Neural cell (in vitro differentiated cells): ENCODE results near the gene TMEM132E. TPM values are rescaled to one million over a fixed set of nuclear protein-coding genes. Genes with fewer than 3 reads are reported as not detected.

Experiments
- H2AFZ ChIP-seq: fragments of 200-600, 300-800 bp; sonication (generic), shearing (Covaris generic); 2 replicates; pipeline ENCODE4 v1.6.0; 2014; ENCODE audit warnings: low read depth, mild to moderate bottlenecking, antibody characterized with exemption, low read length, moderate library complexity
- H3F3A ChIP-seq: fragments of 200-600 bp; shearing (Covaris generic); 2 replicates; pipeline ENCODE4 v1.6.1; 2016; ENCODE audit warnings: mild to moderate bottlenecking, moderate library complexity, mixed read lengths, antibody characterized with exemption, low read length; ENCODE audit not compliant: insufficient read depth, poor library complexity, severe bottlenecking
- H3K27ac ChIP-seq: fragments of 200-600, 300-800 bp; sonication (generic), shearing (Covaris generic); 2 replicates; pipeline ENCODE4 v1.5.1; 2014; ENCODE audit warnings: mild to moderate bottlenecking, low read length, moderate library complexity
- H3K27me3 ChIP-seq: fragments of 300-800, 200-600 bp; sonication (generic), shearing (Covaris generic); 2 replicates; pipeline ENCODE4 v1.6.0; 2014; ENCODE audit warnings: mild to moderate bottlenecking, low read depth, low read length, moderate library complexity; ENCODE audit not compliant: insufficient read depth
- H3K36me3 ChIP-seq: fragments of 300-800, 200-600 bp; sonication (generic), shearing (Covaris generic); 2 replicates; pipeline ENCODE4 v1.5.1; 2014; ENCODE audit warnings: mild to moderate bottlenecking, antibody characterized with exemption, low read length, moderate library complexity; ENCODE audit not compliant: insufficient read depth
- H3K4me2 ChIP-seq: fragments of 300-800, 200-600 bp; sonication (generic), shearing (Covaris generic); 2 replicates; pipeline ENCODE4 v1.6.0; 2014; ENCODE audit warnings: mild to moderate bottlenecking, low read length
- H3K4me3 ChIP-seq: fragments of 300-800, 200-600 bp; sonication (generic), shearing (Covaris generic); 2 replicates; pipeline ENCODE4 v1.5.1; 2014; ENCODE audit warnings: mild to moderate bottlenecking, low read length, moderate library complexity
- H3K79me2 ChIP-seq: fragments of 200-600 bp; shearing (Covaris generic); replicated peaks from 2 replicates; pipeline ENCODE4 v1.6.0; 2014; ENCODE audit warnings: mild to moderate bottlenecking, low read length, moderate library complexity; ENCODE audit not compliant: insufficient read depth
- H3K9ac ChIP-seq: fragments of 300-800, 200-600 bp; sonication (generic), shearing (Covaris generic); 2 replicates; pipeline ENCODE4 v1.6.1; 2016; ENCODE audit warnings: mild to moderate bottlenecking, low read length, mixed read lengths
- H3K9me2 ChIP-seq: fragments of 200-600 bp; shearing (Covaris generic); 2 replicates; pipeline ENCODE4 v1.6.1; 2016; ENCODE audit warnings: mild to moderate bottlenecking, low read length, mixed read lengths; ENCODE audit not compliant: insufficient read depth
- H3K9me3 ChIP-seq: fragments of 200-600, 300-800 bp; sonication (generic), shearing (Covaris generic); 2 replicates; pipeline ENCODE4 v1.6.1; 2016; ENCODE audit warnings: mild to moderate bottlenecking, mixed run types, low read length, moderate library complexity, mixed read lengths
- H4K20me1 ChIP-seq: fragments of 200-600 bp; shearing (Covaris generic); 2 replicates; pipeline ENCODE4 v1.6.1; 2016; ENCODE audit warnings: mild to moderate bottlenecking, mixed run types; ENCODE audit not compliant: insufficient read depth
- CTCF ChIP-seq: fragments of 450-650 bp; IDR thresholded peaks from 2 replicates; pipeline ENCODE4 v1.5.1; 2014; ENCODE audit warnings: antibody characterized with exemption, mild to moderate bottlenecking, moderate library complexity; ENCODE audit not compliant: poor library complexity, severe bottlenecking
- EP300 ChIP-seq: fragments of 450-650 bp; conservative IDR thresholded peaks from 2 replicates; pipeline ENCODE4 v1.6.1; 2014; ENCODE audit warnings: antibody characterized with exemption, mild to moderate bottlenecking, moderate library complexity; ENCODE audit not compliant: poor library complexity, severe bottlenecking
- EZH2 ChIP-seq: fragments of 200-600, 300-800 bp; shearing (Covaris generic), sonication (generic); IDR thresholded peaks from 2 replicates; pipeline ENCODE4 v1.6.1; 2014; ENCODE audit warnings: antibody characterized with exemption, low read length, borderline replicate concordance, mild to moderate bottlenecking; ENCODE audit not compliant: insufficient read depth, poor library complexity, severe bottlenecking
- MXI1 ChIP-seq: fragments of 450-650 bp; conservative IDR thresholded peaks from 2 replicates; pipeline ENCODE4 v1.6.1; 2014; ENCODE audit warnings: antibody characterized with exemption, mild to moderate bottlenecking; ENCODE audit not compliant: poor library complexity, severe bottlenecking
- POLR2AphosphoS5 ChIP-seq: IDR thresholded peaks from 2 replicates; pipeline ENCODE4 v1.6.1; 2012
- RAD21 ChIP-seq: fragments of 450-650 bp; conservative IDR thresholded peaks from 2 replicates; pipeline ENCODE4 v1.6.1; 2014; ENCODE audit warnings: antibody characterized with exemption, mild to moderate bottlenecking, moderate library complexity
- REST ChIP-seq: IDR thresholded peaks from 2 replicates; pipeline ENCODE4 v1.6.1; 2012; ENCODE audit warnings: borderline replicate concordance
- SMC3 ChIP-seq: fragments of 450-650 bp; conservative IDR thresholded peaks from 2 replicates; pipeline ENCODE4 v1.6.1; 2014; ENCODE audit warnings: antibody characterized with exemption, mild to moderate bottlenecking, moderate library complexity; ENCODE audit not compliant: poor library complexity
- TAF1 ChIP-seq: IDR thresholded peaks from 2 replicates; pipeline ENCODE4 v1.6.1; 2012; ENCODE audit warnings: low read depth
- polyA plus RNA-seq: library from polyadenylated mRNA; depleted of rRNA; stranded (reverse); fragments of >200 nt; gene quantifications from 2 replicates; pipeline ENCODE4 v1.2.3, GENCODE V29; 2014

Gene TMEM132E
- polyA plus RNA-seq, 1 donor from 2014 or later, result 1.8 TPM

DNA sequence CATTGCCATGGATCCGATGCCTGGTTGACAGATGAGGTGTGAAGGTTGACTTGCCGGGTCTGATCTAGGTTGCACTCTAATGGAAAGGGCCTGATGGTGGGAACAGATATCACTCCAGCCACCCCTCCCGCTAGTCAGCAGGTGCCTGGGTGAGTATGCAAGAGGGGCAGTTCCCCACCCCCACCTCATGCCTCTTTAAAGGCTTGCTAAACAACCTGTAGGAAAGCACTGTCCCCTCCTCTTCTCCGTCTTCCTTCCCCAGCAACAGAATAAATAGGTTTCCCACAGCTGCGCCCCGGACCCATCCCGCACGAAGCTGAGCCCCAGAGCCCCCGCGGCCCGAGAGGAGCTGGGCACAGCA lies 746 bp upstream of the TMEM132E start:
- TF ChIP-seq REST, result peak; percentile 5
- TF ChIP-seq CTCF, result no peak
- TF ChIP-seq SMC3, result no peak
- Histone ChIP-seq H3F3A (no peaks in the 10 kb centered on the region), H3K4me2 (peak overlapping the region; percentile 86), H2AFZ (peak overlapping the region; percentile 83), H3K9me2 (no peaks in the 10 kb centered on the region), H3K27ac (peak overlapping the region; percentile 25), H4K20me1 (no peaks in the 10 kb centered on the region), H3K27me3 (peaks cover 46% of the 10 kb centered on the region), H3K9ac (peak overlapping the region; percentile 71), H3K36me3 (no peaks in the 10 kb centered on the region), H3K79me2 (no peaks in the 10 kb centered on the region), H3K4me3 (peak overlapping the region; percentile 79), H3K9me3 (no peaks in the 10 kb centered on the region)

GRCh38 chr17:34579979-34580684 lies 750 bp downstream of the TMEM132E start:
- Histone ChIP-seq H3K4me2 (peak overlapping the region; percentile 86), H3K9me3 (no peaks in the 10 kb centered on the region), H3K9ac (peak overlapping the region; percentile 71), H3K79me2 (no peaks in the 10 kb centered on the region), H4K20me1 (no peaks in the 10 kb centered on the region), H3K27ac (no peak overlapping the region), H3K36me3 (no peaks in the 10 kb centered on the region), H3K9me2 (no peaks in the 10 kb centered on the region), H2AFZ (no peak overlapping the region), H3F3A (no peaks in the 10 kb centered on the region), H3K27me3 (peaks cover 59% of the 10 kb centered on the region), H3K4me3 (peak overlapping the region; percentile 79)
- TF ChIP-seq EP300 (no peak), EZH2 (no peak), CTCF (no peak), MXI1 (no peak), POLR2AphosphoS5 (no peak), RAD21 (no peak), TAF1 (no peak), REST (no peak), SMC3 (no peak)
